IPS-18a (cell line): Measurements from ENCODE around the gene LRRC10.

ENCODE experiments used
- H3K27ac ChIP-seq: one replicate; pipeline ENCODE4 v1.5.1; 2013; ENCODE audit warnings: low read length
- H3K27me3 ChIP-seq: one replicate; pipeline ENCODE4 v1.6.1; 2013; ENCODE audit warnings: mild to moderate bottlenecking, low read length; ENCODE audit not compliant: control insufficient read depth, insufficient read depth
- H3K36me3 ChIP-seq: one replicate; pipeline ENCODE4 v1.6.1; 2013; ENCODE audit warnings: low read depth, low read length; ENCODE audit not compliant: control insufficient read depth
- H3K4me1 ChIP-seq: one replicate; pipeline ENCODE4 v1.6.1; 2013; ENCODE audit warnings: low read depth, low read length; ENCODE audit not compliant: control insufficient read depth
- H3K4me3 ChIP-seq: one replicate; pipeline ENCODE4 v1.5.1; 2013; ENCODE audit warnings: low read length
- H3K9ac ChIP-seq: one replicate; pipeline ENCODE4 v1.6.1; 2013; ENCODE audit warnings: mild to moderate bottlenecking, low read length, moderate library complexity
- H3K9me3 ChIP-seq: one replicate; pipeline ENCODE4 v1.6.1; 2013; ENCODE audit warnings: low read depth, low read length; ENCODE audit not compliant: control insufficient read depth

LRRC10 gene

GRCh38 chr12:69610729-69611128 is at the start of gene LRRC10:
LRRC10 (minus strand) TSS chr12:69610907; CDS start chr12:69610838, 69 bp downstream.
- H3K4me1 ChIP-seq, result no peaks in the 10 kb centered on the region
- no peaks in the 10 kb centered on the region for H3K9me3 ChIP-seq
- H3K27ac ChIP-seq, result no peak within 1 kb of the TSS
- no peak within 1 kb of the TSS for H3K4me3 ChIP-seq
- H3K36me3 ChIP-seq, result no peaks in the 10 kb centered on the region
- no peak within 1 kb of the TSS for H3K9ac ChIP-seq
- no peaks in the 10 kb centered on the region for H3K27me3 ChIP-seq

GRCh38 chr12:69660164-69660863 is 49.6 kb upstream of the LRRC10 start:
- H3K27me3 ChIP-seq, result no peaks in the 10 kb centered on the region
- no peaks in the 10 kb centered on the region for H3K4me1 ChIP-seq
- no peaks in the 10 kb centered on the region for H3K36me3 ChIP-seq
- no peak overlapping the region for H3K4me3 ChIP-seq
- H3K9me3 ChIP-seq, result no peaks in the 10 kb centered on the region
- H3K27ac ChIP-seq, result no peak overlapping the region
- no peak overlapping the region for H3K9ac ChIP-seq

GRCh38 chr12:69658203-69658602 is 47.5 kb upstream of the LRRC10 start:
- no peaks in the 10 kb centered on the region for H3K4me1 ChIP-seq
- H3K9me3 ChIP-seq, result no peaks in the 10 kb centered on the region
- H3K36me3 ChIP-seq, result no peaks in the 10 kb centered on the region
- no peak overlapping the region for H3K27ac ChIP-seq
- H3K9ac ChIP-seq, result no peak overlapping the region
- no peak overlapping the region for H3K4me3 ChIP-seq
- no peaks in the 10 kb centered on the region for H3K27me3 ChIP-seq

- no peak overlapping the region for H3K9ac ChIP-seq
- H3K4me3 ChIP-seq, result no peak overlapping the region
- no peak overlapping the region for H3K27ac ChIP-seq
- no peaks in the 10 kb centered on the region for H3K36me3 ChIP-seq
- no peaks in the 10 kb centered on the region for H3K4me1 ChIP-seq
- no peaks in the 10 kb centered on the region for H3K9me3 ChIP-seq
- no peaks in the 10 kb centered on the region for H3K27me3 ChIP-seq
These were observed 46.9 kb upstream of the LRRC10 start for GRCh38 chr12:69657376-69658137.

GRCh38 chr12:69655616-69656340 is 45.1 kb upstream of the LRRC10 start:
- Histone ChIP-seq H3K9me3 (no peaks in the 10 kb centered on the region), H3K4me3 (no peak overlapping the region), H3K9ac (no peak overlapping the region), H3K27ac (no peak overlapping the region), H3K4me1 (no peaks in the 10 kb centered on the region), H3K27me3 (no peaks in the 10 kb centered on the region), H3K36me3 (no peaks in the 10 kb centered on the region)

GRCh38 chr12:69653703-69654102 is 43.0 kb upstream of the LRRC10 start:
- no peak overlapping the region for H3K9ac ChIP-seq
- H3K4me3 ChIP-seq, result no peak overlapping the region
- no peaks in the 10 kb centered on the region for H3K4me1 ChIP-seq
- H3K27ac ChIP-seq, result no peak overlapping the region
- H3K9me3 ChIP-seq, result no peaks in the 10 kb centered on the region
- H3K36me3 ChIP-seq, result no peaks in the 10 kb centered on the region
- H3K27me3 ChIP-seq, result no peaks in the 10 kb centered on the region

- Histone ChIP-seq H3K27ac (no peak overlapping the region), H3K36me3 (no peaks in the 10 kb centered on the region)
These were observed 41.2 kb upstream of the LRRC10 start for GRCh38 chr12:69651922-69652321.

GRCh38 chr12:69649529-69649928 is 38.8 kb upstream of the LRRC10 start:
- Histone ChIP-seq H3K4me1 (no peaks in the 10 kb centered on the region), H3K27me3 (no peaks in the 10 kb centered on the region), H3K9ac (no peak overlapping the region)

More at GRCh38 chr12:69651922-69652321, 41.2 kb upstream of the LRRC10 start:
- Histone ChIP-seq H3K9ac (no peak overlapping the region), H3K4me3 (no peak overlapping the region), H3K4me1 (no peaks in the 10 kb centered on the region), H3K27me3 (no peaks in the 10 kb centered on the region), H3K9me3 (no peaks in the 10 kb centered on the region)

GRCh38 chr12:69648476-69648875 is 37.8 kb upstream of the LRRC10 start:
- Histone ChIP-seq H3K4me3 (no peak overlapping the region), H3K27ac (no peak overlapping the region), H3K27me3 (no peaks in the 10 kb centered on the region), H3K9ac (no peak overlapping the region), H3K4me1 (no peaks in the 10 kb centered on the region), H3K36me3 (no peaks in the 10 kb centered on the region), H3K9me3 (no peaks in the 10 kb centered on the region)

More at GRCh38 chr12:69649529-69649928, 38.8 kb upstream of the LRRC10 start:
- Histone ChIP-seq H3K9me3 (no peaks in the 10 kb centered on the region), H3K4me3 (no peak overlapping the region), H3K36me3 (no peaks in the 10 kb centered on the region), H3K27ac (no peak overlapping the region)

- Histone ChIP-seq H3K4me1 (no peaks in the 10 kb centered on the region), H3K27me3 (no peaks in the 10 kb centered on the region), H3K27ac (no peak overlapping the region), H3K9ac (no peak overlapping the region), H3K36me3 (no peaks in the 10 kb centered on the region), H3K9me3 (no peaks in the 10 kb centered on the region), H3K4me3 (no peak overlapping the region)
These were observed 36.5 kb upstream of the LRRC10 start for GRCh38 chr12:69647178-69647577.

GRCh38 chr12:69645031-69645430 is 34.3 kb upstream of the LRRC10 start:
- no peak overlapping the region for H3K27ac ChIP-seq
- H3K9ac ChIP-seq, result no peak overlapping the region
- no peak overlapping the region for H3K4me3 ChIP-seq
- no peaks in the 10 kb centered on the region for H3K9me3 ChIP-seq
- no peaks in the 10 kb centered on the region for H3K4me1 ChIP-seq
- no peaks in the 10 kb centered on the region for H3K27me3 ChIP-seq
- H3K36me3 ChIP-seq, result no peaks in the 10 kb centered on the region
